GM12875 (cell line): ENCODE data around the gene CD7.
A peak's percentile ranks its signal among the peaks of the same experiment; 100 is the strongest.

Experiments
- H3K4me3 ChIP-seq: one replicate; pipeline ENCODE4 v1.5.1; 2011; ENCODE audit warnings: low read depth, low read length, control low read depth
- TF ChIP-seq, protein P1 (sequence below): IDR thresholded peaks from 2 replicates; pipeline ENCODE4 v1.5.1; 2011; ENCODE audit warnings: low read depth, mild to moderate bottlenecking, control low read depth, inconsistent platforms, low read length, moderate library complexity, borderline replicate concordance; ENCODE audit not compliant: insufficient read depth

Gene CD7

DNA sequence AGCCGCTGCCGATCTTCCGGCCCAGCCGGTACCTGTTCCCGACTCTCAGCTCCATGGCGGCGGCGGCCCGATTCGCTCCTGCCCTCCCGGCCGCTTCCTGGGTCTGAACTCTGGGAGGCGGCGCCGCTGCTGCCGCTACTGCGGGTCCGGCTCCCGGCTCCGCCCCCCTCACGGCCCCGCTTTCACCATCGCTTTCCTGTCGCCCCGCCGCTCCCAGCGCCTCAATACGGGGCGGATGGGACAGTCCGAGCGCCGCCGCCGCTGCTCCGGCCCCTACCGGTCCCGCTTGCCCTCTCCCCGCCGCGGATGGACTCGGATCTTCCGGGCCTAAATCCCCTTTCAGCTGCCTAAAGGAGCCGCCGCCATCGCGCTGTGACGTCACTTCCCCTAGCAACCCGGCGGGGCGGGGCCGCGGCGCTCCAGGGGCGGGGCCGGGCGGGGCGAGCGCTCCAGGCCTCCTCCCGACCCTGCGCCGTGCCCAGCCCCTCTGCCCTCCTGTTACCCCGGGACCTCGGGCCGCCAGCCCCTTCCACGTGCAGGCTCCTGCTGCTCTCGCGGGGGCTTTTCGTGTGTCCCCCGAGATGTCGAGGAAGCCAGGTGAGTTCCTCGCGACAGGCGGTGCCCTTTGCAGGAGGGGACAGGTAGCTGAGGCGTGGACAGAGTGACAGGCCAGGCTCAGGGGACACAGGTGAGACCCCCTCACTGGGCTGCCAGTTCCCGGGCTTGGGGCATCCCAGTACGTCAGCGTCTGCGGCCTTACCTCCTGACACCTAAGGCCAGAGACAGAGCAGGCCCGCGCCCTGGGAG, 43.9 kb downstream of the CD7 start, which contains the start of gene CSNK1D:
Gene CSNK1D, minus strand, starts transcription at position 374 of the 807 bp plus-strand sequence. Its CDS starts 319 bp downstream, at position 55.
- TF ChIP-seq, protein P1, sequence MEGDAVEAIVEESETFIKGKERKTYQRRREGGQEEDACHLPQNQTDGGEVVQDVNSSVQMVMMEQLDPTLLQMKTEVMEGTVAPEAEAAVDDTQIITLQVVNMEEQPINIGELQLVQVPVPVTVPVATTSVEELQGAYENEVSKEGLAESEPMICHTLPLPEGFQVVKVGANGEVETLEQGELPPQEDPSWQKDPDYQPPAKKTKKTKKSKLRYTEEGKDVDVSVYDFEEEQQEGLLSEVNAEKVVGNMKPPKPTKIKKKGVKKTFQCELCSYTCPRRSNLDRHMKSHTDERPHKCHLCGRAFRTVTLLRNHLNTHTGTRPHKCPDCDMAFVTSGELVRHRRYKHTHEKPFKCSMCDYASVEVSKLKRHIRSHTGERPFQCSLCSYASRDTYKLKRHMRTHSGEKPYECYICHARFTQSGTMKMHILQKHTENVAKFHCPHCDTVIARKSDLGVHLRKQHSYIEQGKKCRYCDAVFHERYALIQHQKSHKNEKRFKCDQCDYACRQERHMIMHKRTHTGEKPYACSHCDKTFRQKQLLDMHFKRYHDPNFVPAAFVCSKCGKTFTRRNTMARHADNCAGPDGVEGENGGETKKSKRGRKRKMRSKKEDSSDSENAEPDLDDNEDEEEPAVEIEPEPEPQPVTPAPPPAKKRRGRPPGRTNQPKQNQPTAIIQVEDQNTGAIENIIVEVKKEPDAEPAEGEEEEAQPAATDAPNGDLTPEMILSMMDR = no peak
- H3K4me3 ChIP-seq = peak within 1 kb of the TSS; percentile 66

DNA sequence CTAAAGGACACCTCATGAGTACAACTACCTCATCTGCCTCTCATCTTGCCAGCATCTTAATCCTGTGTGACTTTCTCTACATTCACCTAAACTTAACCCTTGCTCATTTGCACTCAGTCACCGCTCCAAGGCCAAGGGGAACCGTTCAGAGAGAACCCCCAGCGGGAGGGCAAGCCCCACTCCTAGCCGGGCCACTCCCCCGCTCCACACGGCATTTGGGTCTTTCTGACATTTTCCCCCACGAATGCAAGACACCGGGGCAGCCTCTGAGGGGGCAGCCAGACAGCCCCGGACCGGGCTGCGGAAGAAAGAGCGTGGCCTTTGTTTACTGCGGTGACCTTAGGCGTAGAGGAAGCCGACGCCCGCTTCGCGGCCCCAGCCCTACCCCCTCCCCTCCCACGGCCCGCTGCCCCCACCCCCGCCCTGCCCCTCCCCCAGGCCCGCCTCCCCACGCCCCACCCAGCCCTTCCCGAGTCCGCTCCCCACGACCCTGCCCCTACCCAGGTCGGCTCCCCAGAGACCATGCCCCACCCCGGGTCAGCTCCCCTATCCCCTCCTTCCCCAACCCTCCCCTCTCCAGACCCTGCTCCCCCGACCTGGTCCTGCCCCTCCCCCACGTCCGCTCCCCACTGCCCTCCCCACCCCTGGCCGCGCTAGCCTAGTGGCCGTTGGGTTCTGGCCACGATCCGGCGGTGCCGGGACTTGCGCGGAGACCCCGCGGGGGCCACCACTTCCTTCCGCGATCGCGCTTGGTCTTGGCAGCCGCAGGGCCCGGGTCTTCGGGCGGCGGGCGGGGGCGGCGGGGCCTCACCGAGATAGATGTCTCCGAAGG, 44.7 kb downstream of the CD7 start:
- TF ChIP-seq, protein P1 = no peak
- H3K4me3 ChIP-seq = peak overlapping the region; percentile 66

DNA sequence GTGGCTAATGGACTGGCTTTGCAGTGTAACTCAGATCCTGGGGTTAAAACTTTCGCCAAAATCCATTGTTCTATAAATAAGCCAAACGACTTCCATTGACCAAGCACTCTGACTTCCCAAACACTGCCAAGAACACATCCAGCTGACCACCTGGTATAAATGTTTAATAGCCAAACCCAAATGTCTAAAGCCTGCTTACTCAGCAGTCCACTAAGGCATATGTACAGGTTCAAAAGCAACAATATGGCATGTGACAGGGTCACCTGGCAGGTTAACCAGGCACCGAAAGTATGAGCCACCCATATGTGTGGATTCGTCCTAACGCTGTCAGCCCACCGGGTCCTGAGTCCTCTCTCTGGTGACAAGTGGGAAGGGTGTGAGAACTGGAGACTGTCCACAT, 46.0 kb downstream of the CD7 start:
- no peak overlapping the region for H3K4me3 ChIP-seq
- TF ChIP-seq, protein P1 = no peak

DNA sequence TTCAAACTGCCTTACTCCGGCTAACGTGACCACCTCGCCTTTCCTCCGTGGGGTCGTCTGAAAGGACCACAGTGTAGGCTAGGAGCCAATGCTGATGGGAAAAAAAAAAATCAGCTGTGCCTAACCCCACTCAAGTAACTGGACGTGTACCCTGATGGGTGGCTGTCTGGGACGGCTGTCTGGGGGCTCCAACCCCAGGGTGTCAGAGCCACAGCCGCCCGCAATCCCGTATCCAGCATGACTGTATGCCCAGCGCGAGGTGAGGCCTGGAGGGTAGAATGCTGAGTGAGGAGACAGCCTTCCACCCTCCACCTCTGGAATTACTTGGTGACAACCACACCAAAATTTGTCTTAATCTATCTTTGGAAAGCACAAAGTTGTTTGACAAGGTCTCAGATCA, 46.8 kb downstream of the CD7 start:
- no peak overlapping the region for H3K4me3 ChIP-seq
- TF ChIP-seq, protein P1 = no peak

DNA sequence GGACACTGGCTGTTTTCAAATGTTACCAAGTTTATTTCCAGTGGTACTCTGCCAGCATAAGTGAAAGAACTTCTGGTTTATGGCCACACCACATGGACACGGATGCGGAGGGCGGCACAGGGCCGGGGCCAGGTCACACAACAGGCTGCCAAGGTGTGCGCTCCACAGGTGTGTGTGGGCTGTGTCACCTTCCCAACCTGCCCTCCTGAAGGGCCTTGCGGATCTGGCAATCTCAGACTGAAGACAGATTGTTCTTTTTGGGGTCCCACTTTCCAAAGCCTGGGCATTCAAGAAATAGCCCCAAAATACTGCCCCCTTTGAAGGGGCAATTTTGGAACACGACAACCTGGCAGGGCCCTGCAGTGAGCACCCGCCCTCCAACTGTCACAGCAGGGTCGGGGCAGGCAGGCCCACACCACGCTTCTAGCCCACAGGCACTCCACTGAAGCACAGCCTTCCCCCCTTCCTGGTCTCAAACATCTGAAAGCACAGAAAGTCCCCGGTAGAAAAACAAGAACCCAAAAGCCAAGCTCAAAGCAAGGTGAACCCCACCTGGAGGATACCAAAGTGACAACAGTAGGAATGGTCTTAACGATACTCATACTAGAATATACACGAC, 47.4 kb downstream of the CD7 start:
- TF ChIP-seq, protein P1 = no peak
- H3K4me3 ChIP-seq = no peak overlapping the region

DNA sequence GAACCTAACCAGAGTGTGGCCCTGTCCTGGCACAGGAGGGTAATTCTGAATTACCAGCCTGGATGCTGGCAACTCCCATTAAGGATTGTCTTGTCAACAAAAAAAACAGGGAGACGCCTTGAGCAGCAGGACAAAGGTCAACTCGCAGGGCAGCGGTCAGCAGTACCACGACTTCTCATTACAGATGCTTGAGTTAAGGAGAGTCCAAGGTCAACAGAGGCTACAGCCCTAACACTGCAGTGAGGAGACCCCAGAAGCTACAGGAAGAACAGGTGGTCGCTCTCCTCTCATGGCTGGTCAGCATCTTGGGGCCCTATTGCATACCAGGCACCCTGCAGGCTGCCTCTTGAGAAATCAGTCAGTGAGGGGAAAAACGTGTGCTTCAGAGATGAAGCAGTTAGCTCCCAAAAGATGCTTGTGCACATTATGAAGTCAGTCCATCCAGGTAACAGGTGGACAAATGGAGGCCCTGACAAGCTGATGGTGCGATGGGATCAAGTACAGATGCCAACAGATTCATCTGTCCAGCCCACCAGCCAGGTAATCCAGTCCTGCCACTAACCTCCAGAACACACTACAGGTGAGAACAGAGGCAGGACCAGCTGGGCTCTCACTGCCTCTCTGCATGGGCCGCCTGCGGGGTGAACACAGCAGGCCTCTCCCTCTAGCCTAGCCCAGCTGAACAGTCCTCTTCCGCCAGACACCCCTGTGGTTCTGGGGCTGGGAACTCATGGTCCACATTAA, 48.1 kb downstream of the CD7 start:
- no peak overlapping the region for H3K4me3 ChIP-seq
- TF ChIP-seq, protein P1 = no peak
